KMS-11 (cell line): Measurements from ENCODE around the gene REM2.

Source experiments
- H2AFZ ChIP-seq: fragments of 200-600 bp; sonication (generic); 2 replicates; pipeline ENCODE4 v1.6.1; 2016; ENCODE audit warnings: antibody characterized with exemption, mixed run types, low read depth
- H3K27ac ChIP-seq: fragments of 200-600 bp; sonication (generic); 2 replicates; pipeline ENCODE4 v1.6.1; 2016; ENCODE audit warnings: mild to moderate bottlenecking, mixed run types
- H3K27me3 ChIP-seq: fragments of 200-600 bp; sonication (generic); 2 replicates; pipeline ENCODE4 v1.6.1; 2017; ENCODE audit warnings: mild to moderate bottlenecking, low read depth, mixed run types, moderate library complexity; ENCODE audit not compliant: insufficient read depth
- H3K36me3 ChIP-seq: fragments of 200-600 bp; sonication (generic); 2 replicates; pipeline ENCODE4 v1.6.1; 2017; ENCODE audit warnings: mild to moderate bottlenecking, mixed run types; ENCODE audit not compliant: insufficient read depth
- H3K4me1 ChIP-seq: fragments of 200-600 bp; sonication (generic); 2 replicates; pipeline ENCODE4 v1.6.1; 2016; ENCODE audit warnings: mild to moderate bottlenecking, low read depth, mixed run types; ENCODE audit not compliant: poor library complexity, severe bottlenecking
- H3K4me2 ChIP-seq: fragments of 200-600 bp; sonication (generic); 2 replicates; pipeline ENCODE4 v1.7.0; 2016; ENCODE audit warnings: mild to moderate bottlenecking, mixed run types
- H3K4me3 ChIP-seq: fragments of 200-600 bp; sonication (generic); IDR thresholded peaks from 2 replicates; pipeline ENCODE4 v1.6.1; 2017; ENCODE audit warnings: low read depth, low read length, mixed read lengths; ENCODE audit not compliant: insufficient read depth
- H3K79me2 ChIP-seq: fragments of 200-600 bp; sonication (generic); 2 replicates; pipeline ENCODE4 v1.6.1; 2016; ENCODE audit warnings: low read depth, mixed run types; ENCODE audit not compliant: insufficient read depth
- H3K9ac ChIP-seq: fragments of 200-600 bp; sonication (generic); 2 replicates; pipeline ENCODE4 v1.6.1; 2016; ENCODE audit warnings: mild to moderate bottlenecking, mixed run types
- H4K20me1 ChIP-seq: fragments of 200-600 bp; sonication (generic); 2 replicates; pipeline ENCODE4 v1.6.1; 2016; ENCODE audit warnings: mild to moderate bottlenecking, mixed run types; ENCODE audit not compliant: insufficient read depth
- CTCF ChIP-seq: fragments of 200-600 bp; sonication (generic); conservative IDR thresholded peaks from 2 replicates; pipeline ENCODE4 v1.6.1; 2017; ENCODE audit warnings: low read depth, mild to moderate bottlenecking, antibody characterized with exemption, low read length, moderate library complexity, mixed read lengths

Gene REM2

GRCh38 chr14:22882064-22882463 lies 958 bp upstream of the REM2 start:
- Histone ChIP-seq H3K4me3 (no peak overlapping the region), H3K27ac (no peak overlapping the region), H3K9ac (no peak overlapping the region), H3K4me2 (no peak overlapping the region), H3K79me2 (no peaks in the 10 kb centered on the region), H3K36me3 (no peaks in the 10 kb centered on the region), H3K4me1 (peaks cover 33% of the 10 kb centered on the region), H2AFZ (no peak overlapping the region), H3K27me3 (no peaks in the 10 kb centered on the region), H4K20me1 (no peaks in the 10 kb centered on the region)
- no peak for TF ChIP-seq CTCF

- H3K27ac ChIP-seq: no peak overlapping the region
- H4K20me1 ChIP-seq: no peaks in the 10 kb centered on the region
- H3K4me2 ChIP-seq: no peak overlapping the region
- H3K4me3 ChIP-seq: no peak overlapping the region
- no peak overlapping the region for H2AFZ ChIP-seq
- H3K27me3 ChIP-seq: no peaks in the 10 kb centered on the region
- no peaks in the 10 kb centered on the region for H3K79me2 ChIP-seq
- no peaks in the 10 kb centered on the region for H3K36me3 ChIP-seq
- no peak for TF ChIP-seq CTCF
- H3K4me1 ChIP-seq: peaks cover 33% of the 10 kb centered on the region
- no peak overlapping the region for H3K9ac ChIP-seq
Observed at GRCh38 chr14:22882529-22883172, 371 bp upstream of the REM2 start.

- no peaks in the 10 kb centered on the region for H3K36me3 ChIP-seq
- no peak for TF ChIP-seq CTCF
- H3K4me2 ChIP-seq: peak overlapping the region; percentile 9; the same call in 1 of the 2 replicates
- H3K4me3 ChIP-seq: no peak overlapping the region
- H3K4me1 ChIP-seq: peaks cover 44% of the 10 kb centered on the region
- peak overlapping the region; percentile 18; the same call in 1 of the 2 replicates for H3K27ac ChIP-seq
- H3K27me3 ChIP-seq: no peaks in the 10 kb centered on the region
- no peaks in the 10 kb centered on the region for H4K20me1 ChIP-seq
- no peaks in the 10 kb centered on the region for H3K79me2 ChIP-seq
- H2AFZ ChIP-seq: no peak overlapping the region
- H3K9ac ChIP-seq: no peak overlapping the region
Observed at GRCh38 chr14:22884076-22884737, 1.2 kb downstream of the REM2 start.

- H2AFZ ChIP-seq: no peak overlapping the region
- TF ChIP-seq CTCF: no peak
- no peak overlapping the region for H3K9ac ChIP-seq
- H3K4me3 ChIP-seq: no peak overlapping the region
- H4K20me1 ChIP-seq: no peaks in the 10 kb centered on the region
- no peak overlapping the region for H3K4me2 ChIP-seq
- no peak overlapping the region for H3K27ac ChIP-seq
- peaks cover 52% of the 10 kb centered on the region for H3K4me1 ChIP-seq
- no peaks in the 10 kb centered on the region for H3K36me3 ChIP-seq
- no peaks in the 10 kb centered on the region for H3K27me3 ChIP-seq
- H3K79me2 ChIP-seq: no peaks in the 10 kb centered on the region
Observed at GRCh38 chr14:22884738-22885523, 1.9 kb downstream of the REM2 start.
